ENCODE data around the gene MIER2.

MIER2 gene

DNA sequence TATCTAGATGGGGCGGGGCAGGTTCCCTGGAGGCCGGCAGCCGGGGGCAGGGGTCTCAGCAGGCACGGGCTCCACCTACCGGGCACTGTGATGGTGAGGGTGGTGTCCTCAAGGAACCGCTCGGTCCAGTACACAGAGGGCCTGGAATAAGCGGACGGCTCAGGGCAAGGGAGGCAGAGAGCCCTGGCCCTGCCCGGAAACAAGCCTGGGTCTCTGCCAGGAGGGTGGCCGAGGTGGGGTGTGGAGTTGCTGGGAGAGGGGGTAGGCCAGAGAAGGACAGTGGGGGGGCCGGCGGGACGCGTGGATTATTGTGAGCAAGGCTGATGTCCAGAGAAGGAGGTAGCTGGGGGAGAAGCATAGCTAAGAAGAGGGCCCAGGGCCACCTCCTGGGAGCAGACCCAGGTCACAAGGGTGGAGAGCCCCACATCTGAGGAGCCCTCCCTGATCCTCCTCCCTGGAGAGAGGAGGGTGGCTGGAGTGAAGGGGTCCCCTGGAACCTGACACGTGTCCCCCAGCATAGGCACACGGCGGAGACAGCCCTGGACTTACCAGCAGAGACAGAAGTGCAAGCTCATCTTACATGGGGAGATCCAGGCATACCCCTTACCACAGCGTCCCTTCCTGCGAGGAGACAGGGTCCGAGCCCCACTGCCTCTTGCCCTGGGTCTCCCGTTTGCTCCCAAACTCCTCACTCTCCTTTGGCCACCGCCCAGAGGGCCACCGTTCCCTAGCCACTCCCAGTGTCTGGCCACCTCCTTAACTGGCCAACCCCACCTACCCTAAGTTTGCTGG, 29.0 kb upstream of the MIER2 start:
- no peak for TF ChIP-seq POLR2A (IDR thresholded peaks at IDR 0.05; ENCODE audit: low read depth, low read length)
- no peak for FAIRE-seq
- DNase-seq (ENCODE audit: insufficient read length, low spot score), result no peak

DNA sequence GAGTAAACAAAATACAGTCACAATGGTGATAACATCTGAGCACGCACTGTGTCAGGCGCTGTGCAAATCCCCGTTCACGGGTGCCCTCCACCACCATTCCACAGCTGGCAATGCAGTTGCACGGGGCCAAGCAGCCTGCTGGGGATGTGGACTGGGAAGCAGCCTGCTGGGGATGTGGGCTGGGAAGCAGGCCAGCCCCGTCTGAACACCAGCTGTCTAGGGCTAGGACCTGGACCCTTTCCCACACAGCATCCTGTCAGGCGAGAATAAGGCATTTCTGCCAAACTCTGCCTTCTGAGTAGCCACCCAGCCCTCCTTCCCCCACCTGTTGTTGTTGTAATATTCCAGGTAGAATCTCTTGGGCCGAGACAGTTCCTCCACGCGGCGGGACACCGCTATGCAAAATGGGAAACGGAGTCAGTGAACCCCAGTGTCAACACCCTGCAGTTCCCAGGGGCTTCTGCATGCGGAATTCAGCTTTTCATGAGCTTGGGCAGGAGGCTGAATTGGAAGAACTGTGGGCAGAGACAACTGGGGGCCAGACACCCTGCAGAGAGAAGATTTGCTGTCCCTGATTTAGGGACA, 27.8 kb upstream of the MIER2 start:
- no peak for TF ChIP-seq POLR2A (IDR thresholded peaks at IDR 0.05; ENCODE audit: low read depth, low read length)
- no peak for DNase-seq (ENCODE audit: insufficient read length, low spot score)
- FAIRE-seq, result no peak

GRCh38 chr19:371501-372168, 27.0 kb upstream of the MIER2 start:
- FAIRE-seq, result no peak
- DNase-seq (ENCODE audit: insufficient read length, low spot score), result no peak
- no peak for TF ChIP-seq POLR2A (IDR thresholded peaks at IDR 0.05; ENCODE audit: low read depth, low read length)

- TF ChIP-seq POLR2A (IDR thresholded peaks at IDR 0.05; ENCODE audit: low read depth, low read length), result no peak
- no peak for DNase-seq (ENCODE audit: insufficient read length, low spot score)
Observed at GRCh38 chr19:370641-371330, 26.2 kb upstream of the MIER2 start.

DNA sequence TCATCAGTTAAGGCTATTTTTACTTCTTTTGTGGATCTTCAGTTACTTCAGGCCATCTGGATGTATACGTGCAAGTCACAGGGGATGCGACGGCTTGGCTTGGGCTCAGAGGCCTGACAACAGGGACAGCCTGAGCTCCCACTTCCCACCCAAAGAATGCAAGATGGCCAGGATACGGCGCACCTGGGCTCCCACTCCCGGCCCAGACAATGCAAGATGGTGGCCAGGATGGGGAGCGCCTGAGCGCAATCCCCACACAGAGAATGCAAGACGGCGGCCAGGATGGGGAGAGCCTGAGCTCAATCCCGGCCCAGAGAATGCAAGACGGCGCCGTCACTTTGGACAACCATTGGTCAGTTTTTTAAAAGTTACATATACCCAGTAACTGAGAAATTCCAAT, 25.3 kb upstream of the MIER2 start:
- no peak for FAIRE-seq
- TF ChIP-seq POLR2A (IDR thresholded peaks at IDR 0.05; ENCODE audit: low read depth, low read length), result no peak
- DNase-seq (ENCODE audit: insufficient read length, low spot score), result no peak

More at GRCh38 chr19:370641-371330, 26.2 kb upstream of the MIER2 start:
- FAIRE-seq, result no peak

DNA sequence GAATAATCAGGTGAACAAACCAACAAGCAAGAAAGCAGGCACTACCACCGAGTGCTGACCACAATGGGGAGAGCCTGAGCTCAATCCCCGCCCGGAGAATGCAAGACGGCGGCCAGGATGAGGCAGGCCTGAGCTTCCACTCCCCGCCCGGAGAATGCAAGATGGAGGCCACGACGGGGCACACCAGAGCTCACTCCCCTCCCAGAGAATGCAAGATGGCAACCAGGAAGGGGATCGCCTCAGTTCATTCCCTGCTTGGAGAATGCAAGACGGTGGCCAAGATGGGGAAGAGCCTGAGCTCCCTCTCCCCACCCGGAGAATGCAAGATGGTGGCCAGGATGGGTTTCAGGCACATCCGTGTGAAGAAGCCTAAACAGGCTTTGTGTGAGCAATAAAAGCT, 24.7 kb upstream of the MIER2 start:
- TF ChIP-seq POLR2A (IDR thresholded peaks at IDR 0.05; ENCODE audit: low read depth, low read length), result no peak
- no peak for DNase-seq (ENCODE audit: insufficient read length, low spot score)
- FAIRE-seq, result no peak

DNA sequence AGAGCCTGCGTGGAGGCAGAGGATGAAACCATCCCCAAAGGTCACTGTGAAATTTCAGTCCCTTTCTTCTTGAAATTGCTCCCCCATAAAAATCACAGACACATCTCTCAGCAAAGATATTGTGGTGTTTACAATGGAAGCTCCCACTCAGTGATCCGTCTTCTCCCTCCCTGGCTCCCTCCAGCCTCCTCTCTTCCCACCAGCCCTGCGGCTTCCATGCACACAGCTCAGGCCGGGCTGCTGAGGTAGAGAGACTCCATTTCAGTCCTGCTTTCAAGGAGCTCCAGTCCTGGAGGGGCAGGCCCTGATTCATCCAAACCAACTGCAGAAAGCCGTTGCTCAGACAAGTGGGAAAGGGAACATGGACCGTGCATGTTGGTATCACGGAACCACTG, 24.0 kb upstream of the MIER2 start:
- DNase-seq (ENCODE audit: insufficient read length, low spot score) (no peak), FAIRE-seq (no peak)
- TF ChIP-seq POLR2A (IDR thresholded peaks at IDR 0.05; ENCODE audit: low read depth, low read length), result no peak

- no peak for TF ChIP-seq POLR2A (IDR thresholded peaks at IDR 0.05; ENCODE audit: low read depth, low read length)
- FAIRE-seq (no peak), DNase-seq (ENCODE audit: insufficient read length, low spot score) (no peak)
Observed at GRCh38 chr19:367963-368629, 23.5 kb upstream of the MIER2 start.

- no peak for FAIRE-seq
- TF ChIP-seq POLR2A (IDR thresholded peaks at IDR 0.05; ENCODE audit: low read depth, low read length), result no peak
- DNase-seq (ENCODE audit: insufficient read length, low spot score), result no peak
Observed at GRCh38 chr19:367561-367960, 23.0 kb upstream of the MIER2 start.

- no peak for DNase-seq (ENCODE audit: insufficient read length, low spot score)
- FAIRE-seq, result no peak
- no peak for TF ChIP-seq POLR2A (IDR thresholded peaks at IDR 0.05; ENCODE audit: low read depth, low read length)
Observed at GRCh38 chr19:366951-367350, 22.4 kb upstream of the MIER2 start.

- TF ChIP-seq POLR2A (IDR thresholded peaks at IDR 0.05; ENCODE audit: low read depth, low read length), result no peak
- FAIRE-seq (no peak), DNase-seq (ENCODE audit: insufficient read length, low spot score) (no peak)
Observed at GRCh38 chr19:366205-366783, 21.7 kb upstream of the MIER2 start.

GRCh38 chr19:364496-365287, 20.1 kb upstream of the MIER2 start:
- no peak for DNase-seq (ENCODE audit: insufficient read length, low spot score)
- no peak for FAIRE-seq
- no peak for TF ChIP-seq POLR2A (IDR thresholded peaks at IDR 0.05; ENCODE audit: low read depth, low read length)

GRCh38 chr19:362683-363082, 18.1 kb upstream of the MIER2 start:
- TF ChIP-seq POLR2A (IDR thresholded peaks at IDR 0.05; ENCODE audit: low read depth, low read length), result no peak
- FAIRE-seq (no peak), DNase-seq (ENCODE audit: insufficient read length, low spot score) (no peak)
